Breast epithelium (tissue), 4 donors: ENCODE data around the gene BAZ2B. TPM values are rescaled to one million over a fixed set of nuclear protein-coding genes. Genes with fewer than 3 reads are reported as not detected.

Source experiments
- DNase-seq, 2 donors: peaks; one replicate each; pipeline ENCODE4 v3.0.0-alpha.2; 2019; ENCODE audit warnings: low spot score in 2 of 2
- H3K27ac ChIP-seq, 2 donors: fragments of 200-600 bp; sonication (generic) in 1 of 2; one replicate each; pipeline ENCODE4 v1.5.1; 2016 to 2019; ENCODE audit warnings: mild to moderate bottlenecking in 1 of 2
- H3K27me3 ChIP-seq, 2 donors: fragments of 200-600 bp; sonication (generic) in 1 of 2; one replicate each; pipeline versions ENCODE4 v1.5.1 to v1.6.0; 2017 to 2019; ENCODE audit warnings: control low read depth in 1 of 2, mild to moderate bottlenecking in 1 of 2
- H3K36me3 ChIP-seq: fragments of 200-600 bp; one replicate; pipeline ENCODE4 v1.5.1; 2019
- H3K4me1 ChIP-seq, 2 donors: fragments of 200-600 bp; sonication (generic); one replicate each; pipeline ENCODE4 v1.5.1; 2016 to 2019; ENCODE audit warnings: control low read depth in 1 of 2
- H3K4me3 ChIP-seq, 3 donors: fragments of 200-600 bp; sonication (generic); 1 replicate in 2 of 3; 2 replicates in 1 of 3; pipeline ENCODE4 v1.5.1; 2016 to 2019; ENCODE audit warnings: mild to moderate bottlenecking in 3 of 3, moderate library complexity in 2 of 3
- H3K9me3 ChIP-seq, 2 donors: fragments of 200-600 bp; sonication (generic) in 1 of 2; one replicate each; pipeline ENCODE4 v1.5.1; 2016 to 2019; ENCODE audit warnings: control low read depth in 1 of 2
- POLR2A ChIP-seq: fragments of 450-650 bp; IDR thresholded peaks from one replicate; pipeline ENCODE4 v1.6.1; 2016; ENCODE audit warnings: antibody characterized with exemption, mild to moderate bottlenecking, moderate library complexity
- POLR2AphosphoS5 ChIP-seq, 3 donors: sonication (generic); formaldehyde crosslinking; IDR thresholded peaks; one replicate each; pipeline ENCODE4 v1.6.1; 2017; ENCODE audit warnings: antibody characterized with exemption in 3 of 3
- intact Hi-C: fragments of 100-400 bp; cut with DNase I; formaldehyde crosslinking; loops from one replicate; pipeline ENCODE4 v1.15.1; 2023; ENCODE audit warnings: low total_unique reads
- total RNA-seq, 3 donors: library from RNA; depleted of rRNA; stranded (reverse); fragments of >200 nt; gene quantifications; one replicate each; pipeline ENCODE4 v1.1.0, GENCODE V29; 2016
- TF ChIP-seq, protein P1 (sequence below), 3 donors: fragments of 450-650 bp; IDR thresholded peaks; one replicate each; pipeline ENCODE4 v1.5.1; 2016 to 2017; ENCODE audit warnings: antibody characterized with exemption in 3 of 3, mild to moderate bottlenecking in 3 of 3, moderate library complexity in 3 of 3

Gene BAZ2B
- total RNA-seq, 3 donors from 2014 or later: 86.1 to 250 (median 143) TPM

DNA sequence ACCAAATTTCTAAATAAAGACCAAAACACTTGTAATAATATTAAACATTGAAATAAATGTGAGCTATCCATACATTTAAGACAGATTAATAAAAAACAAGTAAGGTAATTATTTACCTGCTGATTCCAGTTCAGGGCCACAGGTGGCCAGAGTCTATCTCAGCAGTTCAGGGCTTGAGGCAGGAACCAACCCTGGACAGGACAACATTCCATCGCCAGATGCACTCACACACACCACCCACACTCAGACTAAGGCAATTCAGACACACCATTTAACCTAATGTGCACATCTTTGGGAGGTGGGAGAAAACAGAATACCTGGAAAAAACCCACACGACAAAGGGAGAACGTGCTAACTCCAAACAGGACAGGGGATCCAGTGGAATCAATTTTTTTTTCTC lies 315.8 kb downstream of the BAZ2B start:
- intact Hi-C loops: no loop called here
- Histone ChIP-seq H3K27ac (peak overlapping the region in 1 of 2 donors; percentile 35), H3K4me1 (no peaks in the 10 kb centered on the region), H3K4me3 (no peak overlapping the region), H3K36me3 (no peaks in the 10 kb centered on the region), H3K27me3 (no peaks in the 10 kb centered on the region), H3K9me3 (no peaks in the 10 kb centered on the region)
- TF ChIP-seq POLR2A: no peak
- no peak for DNase-seq

DNA sequence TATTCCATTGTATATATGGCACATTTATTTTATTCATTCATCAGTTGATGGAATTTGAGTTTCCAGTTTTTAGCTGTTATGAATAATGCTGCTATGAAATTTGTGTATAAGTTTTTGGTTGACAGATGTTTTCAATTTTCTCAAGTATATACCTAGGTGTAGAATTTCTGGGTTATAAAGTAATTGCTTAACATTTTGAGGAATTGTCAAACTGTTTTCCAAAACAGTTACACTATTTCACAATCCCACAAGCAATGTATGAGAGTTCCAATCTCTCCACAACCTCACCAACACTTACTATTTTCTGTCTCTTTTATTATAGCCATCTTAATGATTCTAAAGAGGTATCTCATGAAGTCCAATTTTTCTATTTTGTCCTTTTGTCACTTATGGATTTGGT lies 317.4 kb downstream of the BAZ2B start:
- TF ChIP-seq POLR2AphosphoS5 (IDR thresholded peaks at IDR 0.05) (no peak), POLR2A (no peak)
- TF ChIP-seq, protein P1, sequence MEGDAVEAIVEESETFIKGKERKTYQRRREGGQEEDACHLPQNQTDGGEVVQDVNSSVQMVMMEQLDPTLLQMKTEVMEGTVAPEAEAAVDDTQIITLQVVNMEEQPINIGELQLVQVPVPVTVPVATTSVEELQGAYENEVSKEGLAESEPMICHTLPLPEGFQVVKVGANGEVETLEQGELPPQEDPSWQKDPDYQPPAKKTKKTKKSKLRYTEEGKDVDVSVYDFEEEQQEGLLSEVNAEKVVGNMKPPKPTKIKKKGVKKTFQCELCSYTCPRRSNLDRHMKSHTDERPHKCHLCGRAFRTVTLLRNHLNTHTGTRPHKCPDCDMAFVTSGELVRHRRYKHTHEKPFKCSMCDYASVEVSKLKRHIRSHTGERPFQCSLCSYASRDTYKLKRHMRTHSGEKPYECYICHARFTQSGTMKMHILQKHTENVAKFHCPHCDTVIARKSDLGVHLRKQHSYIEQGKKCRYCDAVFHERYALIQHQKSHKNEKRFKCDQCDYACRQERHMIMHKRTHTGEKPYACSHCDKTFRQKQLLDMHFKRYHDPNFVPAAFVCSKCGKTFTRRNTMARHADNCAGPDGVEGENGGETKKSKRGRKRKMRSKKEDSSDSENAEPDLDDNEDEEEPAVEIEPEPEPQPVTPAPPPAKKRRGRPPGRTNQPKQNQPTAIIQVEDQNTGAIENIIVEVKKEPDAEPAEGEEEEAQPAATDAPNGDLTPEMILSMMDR (IDR thresholded peaks at IDR 0.05): no peak

DNA sequence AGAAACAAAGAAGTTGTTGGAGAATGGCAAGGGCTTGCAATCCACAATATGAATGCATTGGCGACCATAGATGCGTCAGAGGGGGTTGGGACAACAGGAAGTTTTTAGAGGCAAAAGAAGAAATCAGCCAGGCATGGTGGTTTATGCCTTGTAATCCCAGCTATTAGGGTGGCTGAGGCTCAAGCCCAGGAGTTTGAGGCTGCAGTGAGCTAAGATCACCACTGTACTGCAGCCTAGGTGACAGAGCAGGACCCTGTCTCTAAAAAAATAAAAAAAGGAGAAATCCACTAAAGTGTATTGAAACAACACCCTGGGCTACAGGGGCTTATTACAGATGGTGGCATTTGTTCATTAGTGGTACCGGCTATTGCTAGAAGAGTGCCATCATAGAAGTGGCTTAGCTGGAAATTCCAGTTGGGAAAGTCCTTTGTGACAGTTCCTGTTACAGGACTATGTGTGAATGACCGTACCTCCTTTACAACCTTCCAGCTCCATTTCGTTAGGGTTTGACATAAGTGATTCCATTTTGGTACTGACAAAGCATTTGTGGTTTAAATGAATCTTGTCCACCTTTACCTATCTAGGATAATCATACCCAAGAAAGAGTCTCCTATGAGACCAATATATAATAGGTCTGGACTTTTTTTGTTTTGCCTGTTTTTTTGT lies 319.2 kb downstream of the BAZ2B start:
- intact Hi-C loops: no loop called here
- Histone ChIP-seq H3K4me1 (no peaks in the 10 kb centered on the region), H3K27me3 (no peaks in the 10 kb centered on the region), H3K4me3 (no peak overlapping the region), H3K9me3 (no peaks in the 10 kb centered on the region), H3K36me3 (no peaks in the 10 kb centered on the region), H3K27ac (peak overlapping the region in 1 of 2 donors; percentile 25)
- no peak for DNase-seq
- no peak for TF ChIP-seq POLR2AphosphoS5 (IDR thresholded peaks at IDR 0.05)
- TF ChIP-seq, protein P1 (IDR thresholded peaks at IDR 0.05): no peak
- no peak for TF ChIP-seq POLR2A

More for the DNA sequence above, 317.4 kb downstream of the BAZ2B start:
- no peaks in the 10 kb centered on the region for H3K36me3 ChIP-seq
- intact Hi-C loops: no loop called here
- no peaks in the 10 kb centered on the region for H3K27me3 ChIP-seq
- no peak for DNase-seq
- H3K9me3 ChIP-seq: no peaks in the 10 kb centered on the region
- H3K4me3 ChIP-seq: no peak overlapping the region
- no peak overlapping the region for H3K27ac ChIP-seq
- H3K4me1 ChIP-seq: no peaks in the 10 kb centered on the region

DNA sequence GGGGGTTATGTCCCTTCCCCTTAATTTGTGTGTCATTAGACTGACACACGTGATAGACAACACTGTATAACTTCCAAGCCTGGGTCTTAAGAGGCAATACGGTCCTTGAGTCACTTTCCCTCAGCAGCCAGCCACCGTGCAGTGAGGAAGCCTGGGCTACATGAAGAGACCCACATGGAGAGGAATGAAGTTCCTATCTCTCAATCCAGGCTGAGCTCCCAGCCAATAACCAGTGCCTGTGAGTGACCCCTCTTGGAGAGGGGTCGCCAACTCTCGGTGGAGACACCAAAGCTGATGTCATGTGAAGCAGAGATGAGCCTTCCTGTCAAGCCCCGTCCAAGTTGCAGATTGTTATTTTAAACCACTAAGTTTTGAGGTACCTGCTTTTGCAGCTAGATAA lies 324.2 kb downstream of the BAZ2B start:
- H3K4me3 ChIP-seq: no peak overlapping the region
- no peaks in the 10 kb centered on the region for H3K27me3 ChIP-seq
- no peak overlapping the region for H3K27ac ChIP-seq
- intact Hi-C loops: no loop called here
- DNase-seq: no peak
- no peaks in the 10 kb centered on the region for H3K36me3 ChIP-seq
- TF ChIP-seq POLR2A: no peak
- TF ChIP-seq, protein P1 (IDR thresholded peaks at IDR 0.05): no peak
- no peak for TF ChIP-seq POLR2AphosphoS5 (IDR thresholded peaks at IDR 0.05)
- H3K4me1 ChIP-seq: no peaks in the 10 kb centered on the region
- H3K9me3 ChIP-seq: no peaks in the 10 kb centered on the region

DNA sequence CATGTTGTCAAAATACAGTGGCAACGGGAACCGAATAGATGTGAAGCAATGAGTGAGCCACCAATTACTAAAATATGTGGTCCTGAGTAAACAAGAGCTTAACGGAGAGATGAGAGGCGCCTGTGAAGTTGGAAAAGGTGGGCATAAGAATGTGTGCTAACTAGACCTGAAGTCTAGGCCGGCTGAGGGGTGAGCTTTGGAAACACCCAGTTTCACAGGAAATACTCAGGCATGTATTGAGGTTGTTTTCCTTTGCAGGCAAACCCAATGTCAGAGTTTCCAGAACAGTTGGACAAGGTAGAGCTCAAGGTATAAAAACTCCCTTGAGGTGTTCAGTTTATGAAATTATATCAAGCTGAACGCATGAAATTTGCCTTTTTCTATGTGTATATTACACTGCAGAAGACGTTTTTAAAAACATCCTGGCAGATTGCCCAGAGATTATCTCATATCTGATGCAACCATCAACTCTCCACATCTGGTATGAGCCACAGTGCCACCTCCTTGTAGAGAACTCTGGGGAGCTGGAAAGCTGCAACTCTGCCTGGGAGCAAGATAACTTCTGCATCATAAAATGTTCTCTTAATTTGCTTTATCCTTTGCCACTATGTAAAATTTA lies 325.9 kb downstream of the BAZ2B start:
- intact Hi-C loops: no loop called here
- DNase-seq: no peak

More for the DNA sequence above, 325.9 kb downstream of the BAZ2B start:
- TF ChIP-seq POLR2AphosphoS5 (IDR thresholded peaks at IDR 0.05): no peak
- TF ChIP-seq, protein P1 (IDR thresholded peaks at IDR 0.05): no peak
- no peak for TF ChIP-seq POLR2A
- Histone ChIP-seq H3K4me3 (no peak overlapping the region), H3K27me3 (no peaks in the 10 kb centered on the region), H3K36me3 (no peaks in the 10 kb centered on the region), H3K9me3 (no peaks in the 10 kb centered on the region), H3K4me1 (no peaks in the 10 kb centered on the region), H3K27ac (no peak overlapping the region)
